Measurements from ENCODE around the gene MAG. TPM values are rescaled to one million over a fixed set of nuclear protein-coding genes. Genes with fewer than 3 reads are reported as not detected.

Gene MAG
- total RNA-seq, 1 donor from 2014 or later, result 0.47 TPM

DNA sequence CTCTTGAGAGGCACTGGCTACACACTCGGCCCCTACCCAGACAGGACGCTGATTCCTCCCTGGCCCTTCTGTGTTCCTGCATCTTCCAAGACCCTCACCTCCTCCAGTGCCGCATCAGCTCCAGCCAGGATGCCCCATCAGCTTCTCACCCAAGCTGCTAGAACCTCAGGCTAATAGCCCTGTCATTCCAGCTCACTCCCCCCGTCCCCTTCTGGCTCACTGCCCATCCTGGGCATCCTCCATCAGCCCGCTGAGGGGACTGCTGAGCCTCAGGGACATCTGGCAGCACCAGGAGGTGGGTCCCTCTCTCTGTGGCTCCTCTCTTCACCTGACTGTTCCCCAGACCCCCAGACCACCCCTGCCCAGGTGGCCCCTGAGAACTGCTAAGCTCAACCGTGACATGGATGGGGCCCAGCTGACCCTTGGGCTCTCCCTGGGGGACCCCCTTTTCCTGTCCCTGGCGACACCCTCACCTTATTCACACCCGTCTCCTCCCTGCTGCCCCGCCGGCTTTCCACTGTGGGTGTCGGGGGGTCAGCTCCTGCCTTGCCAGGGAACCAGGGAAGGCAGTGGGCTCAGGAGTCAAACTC lies 71.1 kb downstream of the MAG start:
- no peak for DNase-seq

Other genes starting within 250 kb of the MAG start
- not detected for gene FXYD3, start 176.3 kb upstream of the MAG start, total RNA-seq
- gene LGI4, start 157.1 kb upstream of the MAG start, total RNA-seq, result 14.2 TPM
- not detected for gene FXYD1, start 153.3 kb upstream of the MAG start, total RNA-seq
- gene FXYD7, start 148.9 kb upstream of the MAG start, total RNA-seq, result 24.0 TPM
- not detected for gene FXYD5, start 137.4 kb upstream of the MAG start, total RNA-seq
- not detected for gene FAM187B, start 63.4 kb upstream of the MAG start, total RNA-seq
- 3.1 TPM for gene LSR, start 43.2 kb upstream of the MAG start, total RNA-seq
- gene USF2, start 23.2 kb upstream of the MAG start, total RNA-seq, result 36.0 TPM
- not detected for gene HAMP, start 9.6 kb upstream of the MAG start, total RNA-seq
- not detected for gene CD22, start 37.0 kb downstream of the MAG start, total RNA-seq
- not detected for gene FFAR1, start 55.7 kb downstream of the MAG start, total RNA-seq
- not detected for gene FFAR3, start 66.3 kb downstream of the MAG start, total RNA-seq
- gene GPR42, start 78.9 kb downstream of the MAG start, total RNA-seq, result not detected
- 0.16 TPM for gene FFAR2, start 156.1 kb downstream of the MAG start, total RNA-seq
- gene KRTDAP, start 198.3 kb downstream of the MAG start, total RNA-seq, result not detected
- 0.94 TPM for gene DMKN, start 221.5 kb downstream of the MAG start, total RNA-seq
- not detected for gene SBSN, start 236.2 kb downstream of the MAG start, total RNA-seq
- not detected for gene GAPDHS, start 241.3 kb downstream of the MAG start, total RNA-seq